A549 (cell line): Measurements from ENCODE around the gene TNFRSF11A. TPM values are rescaled to one million over a fixed set of nuclear protein-coding genes. Genes with fewer than 3 reads are reported as not detected.

Source experiments
- ATAC-seq, 2 experiments: fragments of 200-7000 bp in 1 of 2; fragments of >200 bp in 1 of 2; cut with Nextera tagmentation in 1 of 2; cut with Tn5 transposase in 1 of 2; 3 replicates each; pipeline versions ENCODE4 v1.8.0 to v1.9.1; 2018 to 2020; ENCODE audit warnings: mild to moderate bottlenecking in 1 of 2, moderate library complexity in 1 of 2
- CTCF ChIA-PET: fragments of 300-600 bp; sonication (Branson Sonifier 250); formaldehyde crosslinking; extraction: SDS; loops from one replicate; lab custom pipeline; 2021; ENCODE audit warnings: antibody characterized with exemption, inconsistent platforms; lab: Yijun Ruan, JAX
- POLR2A ChIA-PET: fragments of 350-600 bp; formaldehyde crosslinking; extraction: SDS; loops from one replicate; lab custom pipeline; 2021; ENCODE audit warnings: antibody characterized with exemption, inconsistent platforms; lab: Yijun Ruan, JAX
- DNase-seq, 2 experiments: peaks; one replicate each; pipeline versions ENCODE4 v3.0.0 to v3.0.0-alpha.2; 2011 to 2016; ENCODE audit warnings: low read depth in 1 of 2, low spot score in 1 of 2
- FAIRE-seq: peaks from 2 replicates; lab custom pipeline; 2011; peaks lifted over from hg19 to GRCh38; lab: Jason Lieb, UNC
- H3K27ac ChIP-seq, 2 experiments: fragments of >200 bp; sonication (Bioruptor Twin); formaldehyde crosslinking; 3 replicates each; pipeline ENCODE4 v1.5.1; 2016 to 2017
- H3K4me1 ChIP-seq: fragments of >200 bp; sonication (Bioruptor Twin); formaldehyde crosslinking; 3 replicates; pipeline ENCODE4 v1.6.1; 2016
- H3K4me2 ChIP-seq: fragments of >200 bp; sonication (Bioruptor Twin); formaldehyde crosslinking; 3 replicates; pipeline ENCODE4 v1.6.1; 2016
- H3K4me3 ChIP-seq: fragments of >200 bp; sonication (Bioruptor Twin); formaldehyde crosslinking; 3 replicates; pipeline ENCODE4 v1.5.1; 2016
- H3K9me3 ChIP-seq: fragments of >200 bp; sonication (Bioruptor Twin); formaldehyde crosslinking; 3 replicates; pipeline ENCODE4 v1.6.1; 2016
- CBX2 ChIP-seq: fragments of 200-600 bp; sonication (generic); IDR thresholded peaks from 2 replicates; pipeline ENCODE4 v1.6.1; 2016; ENCODE audit warnings: low read depth, mild to moderate bottlenecking, borderline replicate concordance
- CHD2 ChIP-seq: fragments of 150-350 bp; IDR thresholded peaks from 2 replicates; pipeline ENCODE4 v1.6.1; 2014; ENCODE audit warnings: low read length; ENCODE audit not compliant: partially characterized antibody
- EHMT2 ChIP-seq: fragments of 200-600 bp; sonication (generic); IDR thresholded peaks from 2 replicates; pipeline ENCODE4 v1.6.1; 2016; ENCODE audit warnings: antibody characterized with exemption, low read depth, mild to moderate bottlenecking, moderate library complexity
- EP300 ChIP-seq, 2 experiments: fragments of >200 bp; sonication (Bioruptor Twin); formaldehyde crosslinking; IDR thresholded peaks; 2 replicates in 1 of 2; 3 replicates in 1 of 2; pipeline ENCODE4 v1.6.1; 2016 to 2017
- FOSL2 ChIP-seq, 2 experiments: fragments of 450-650 bp in 1 of 2; fragments of >200 bp in 1 of 2; sonication (Bioruptor Twin) in 1 of 2; formaldehyde crosslinking; IDR thresholded peaks; 2 replicates each; pipeline versions ENCODE4 v1.5.0 to v1.6.1; 2016 to 2020; ENCODE audit warnings: mild to moderate bottlenecking in 1 of 2, moderate library complexity in 1 of 2
- FOXS1 ChIP-seq: fragments of 250-450 bp; sonication (Bioruptor Pico); IDR thresholded peaks from 2 replicates; pipeline ENCODE4 v1.5.0; 2020; ENCODE audit warnings: mild to moderate bottlenecking, moderate library complexity
- GATA3 ChIP-seq: IDR thresholded peaks from 2 replicates; pipeline ENCODE4 v1.6.1; 2012; ENCODE audit warnings: borderline replicate concordance
- HDAC2 ChIP-seq: fragments of 200-600 bp; sonication (generic); IDR thresholded peaks from 2 replicates; pipeline ENCODE4 v1.6.1; 2016
- HOXB13 ChIP-seq: fragments of 250-450 bp; sonication (Bioruptor Pico); IDR thresholded peaks from 2 replicates; pipeline ENCODE4 v1.5.0; 2020; ENCODE audit warnings: low read depth, mild to moderate bottlenecking, moderate library complexity
- JUN ChIP-seq, 2 experiments: fragments of >200 bp; sonication (Bioruptor Twin); formaldehyde crosslinking; IDR thresholded peaks; 2 replicates in 1 of 2; 3 replicates in 1 of 2; pipeline ENCODE4 v1.6.1; 2016 to 2017
- MYC ChIP-seq: IDR thresholded peaks from 2 replicates; pipeline ENCODE4 v1.6.1; 2012; ENCODE audit warnings: mild to moderate bottlenecking, inconsistent platforms, low read length, improper control_type of control experiment, borderline replicate concordance
- POLR2A ChIP-seq: IDR thresholded peaks from 2 replicates; pipeline ENCODE4 v1.6.1; 2012; ENCODE audit warnings: mild to moderate bottlenecking, low read length
- POLR2AphosphoS2 ChIP-seq: conservative IDR thresholded peaks from 2 replicates; pipeline ENCODE4 v1.6.1; 2012; ENCODE audit warnings: low read length, improper control_type of control experiment, inconsistent platforms
- RARB ChIP-seq: fragments of 250-450 bp; sonication (Bioruptor Pico); IDR thresholded peaks from 2 replicates; pipeline ENCODE4 v1.8.0; 2021; ENCODE audit warnings: mild to moderate bottlenecking, moderate library complexity
- SMC3 ChIP-seq: fragments of >200 bp; sonication (Bioruptor Twin); formaldehyde crosslinking; IDR thresholded peaks from 3 replicates; pipeline ENCODE4 v1.6.1; 2018; ENCODE audit warnings: inconsistent platforms
- ZC3H11A ChIP-seq: fragments of 450-650 bp; IDR thresholded peaks from 2 replicates; pipeline ENCODE4 v1.6.1; 2014; ENCODE audit warnings: antibody characterized with exemption, mild to moderate bottlenecking
- ZFP36 ChIP-seq: fragments of 450-650 bp; IDR thresholded peaks from 2 replicates; pipeline ENCODE4 v1.6.1; 2014; ENCODE audit warnings: borderline replicate concordance; ENCODE audit not compliant: partially characterized antibody
- WGBS: methylation state at CpG from one replicate; pipeline ENCODE4 v1.1.6; 2017; ENCODE audit errors: missing lambda C conversion rate; 5-methylcytosine and 5-hydroxymethylcytosine counted together
- polyA plus RNA-seq, 4 experiments: library from polyadenylated mRNA; depleted of rRNA in 3 of 4; stranded (reverse); fragments of >200 nt; fragmentation: RNase III in 1 of 4; extraction: RNeasy Plus Mini Kit Qiagen cat#74134 plus additional on column Dnase treatment in 1 of 4; gene quantifications; 2 replicates in 3 of 4; 3 replicates in 1 of 4; pipeline ENCODE4 v1.2.3, GENCODE V29; 2011 to 2017
- TF ChIP-seq, protein P1 (sequence below): fragments of >200 bp; sonication (Bioruptor Twin); formaldehyde crosslinking; IDR thresholded peaks from 2 replicates; pipeline ENCODE4 v1.6.1; 2016
- TF ChIP-seq, protein P2 (sequence below): IDR thresholded peaks from 2 replicates; pipeline ENCODE4 v1.6.1; 2012
- TF ChIP-seq, protein P3 (sequence below): IDR thresholded peaks from 2 replicates; pipeline ENCODE4 v1.6.1; 2012; ENCODE audit warnings: low read depth, borderline replicate concordance
- TF ChIP-seq, protein P4 (sequence below): fragments of 200-600 bp; sonication (generic); IDR thresholded peaks from 2 replicates; pipeline ENCODE4 v1.6.1; 2016; ENCODE audit warnings: antibody characterized with exemption, mild to moderate bottlenecking, moderate library complexity

TNFRSF11A gene
- polyA plus RNA-seq, 2 of the 4 experiments (the other 2 are of a cell fraction), result 1.9 to 4.0 TPM

DNA sequence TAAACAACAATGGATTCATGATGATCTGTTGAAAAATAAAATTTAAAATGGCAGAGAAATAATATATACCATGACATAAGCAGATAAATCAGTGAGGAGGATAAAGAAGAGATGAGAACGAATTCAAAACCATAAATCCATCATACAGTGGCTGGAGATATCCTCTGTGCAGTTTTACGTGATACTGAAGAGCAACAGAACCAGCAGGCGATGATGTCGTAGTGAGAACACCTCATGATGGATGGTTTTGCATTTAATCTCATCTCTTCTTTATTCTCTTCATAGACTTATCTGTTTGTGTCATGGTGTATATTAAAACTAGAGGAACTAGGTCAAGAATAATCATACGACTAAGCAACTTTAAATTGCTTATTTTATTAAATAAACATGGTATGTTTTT is 56.3 kb downstream of the TNFRSF11A start:
- no peak overlapping the region for H3K27ac ChIP-seq
- ChIA-PET CTCF (no interaction called here), POLR2A (no interaction called here)
- ATAC-seq (no peak), DNase-seq (no peak), FAIRE-seq (no peak)
- 84% methylated on average over 5 of the region's 5 CpGs for WGBS
- H3K4me2 ChIP-seq, result no peak overlapping the region
- no peak overlapping the region for H3K4me3 ChIP-seq
- no peaks in the 10 kb centered on the region for H3K9me3 ChIP-seq
- TF ChIP-seq JUN (IDR thresholded peaks at IDR 0.05), result no peak
- no peak for TF ChIP-seq ZFP36
- no peak for TF ChIP-seq RARB (CRISPR knock-in tag)
- TF ChIP-seq FOSL2 (IDR thresholded peaks at IDR 0.05), result no peak
- no peak for TF ChIP-seq FOSL2 (CRISPR knock-in tag; IDR thresholded peaks at IDR 0.05)
- H3K4me1 ChIP-seq, result peaks cover 8% of the 10 kb centered on the region; the same call in 1 of the 3 replicates

DNA sequence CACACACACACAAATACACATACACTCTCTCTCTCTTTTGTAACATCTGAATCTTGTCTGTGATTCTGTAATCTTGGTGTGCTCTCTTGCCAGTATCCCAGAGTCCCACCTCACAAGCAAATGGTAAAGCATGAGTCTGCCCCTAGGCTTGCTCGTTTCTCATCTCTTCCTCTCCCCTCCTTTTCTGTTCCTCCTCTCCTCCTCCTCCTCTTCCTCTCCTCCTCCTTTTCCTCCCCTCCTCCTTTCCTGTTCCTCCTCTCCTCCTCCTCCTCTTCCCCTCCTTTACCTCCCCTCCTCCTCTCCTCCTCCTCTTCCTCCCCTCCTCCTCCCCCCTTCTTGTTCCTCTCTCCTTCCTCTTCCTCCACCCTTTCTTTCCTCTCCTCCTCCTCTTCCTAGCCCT is 59.0 kb downstream of the TNFRSF11A start:
- CTCF ChIA-PET, result interaction anchor here (1.1 kb wide), 1 partner anchor 200 kb away, joined by 3 read pairs; no protein-coding TSS in a partner anchor
- TF ChIP-seq, protein P1, sequence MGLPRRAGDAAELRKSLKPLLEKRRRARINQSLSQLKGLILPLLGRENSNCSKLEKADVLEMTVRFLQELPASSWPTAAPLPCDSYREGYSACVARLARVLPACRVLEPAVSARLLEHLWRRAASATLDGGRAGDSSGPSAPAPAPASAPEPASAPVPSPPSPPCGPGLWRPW, result no peak
- WGBS, result 23% methylated on average over 1 of the region's 1 CpG
- no peak for FAIRE-seq
- no peak for DNase-seq
- POLR2A ChIA-PET, result no interaction called here
- no peak for ATAC-seq
- Histone ChIP-seq H3K27ac (peak overlapping the region; percentile 74 to 94), H3K4me2 (peak overlapping the region; percentile 78), H3K4me1 (peaks cover 18% of the 10 kb centered on the region), H3K4me3 (peak overlapping the region; percentile 51; the same call in 2 of the 3 replicates), H3K9me3 (no peaks in the 10 kb centered on the region)

DNA sequence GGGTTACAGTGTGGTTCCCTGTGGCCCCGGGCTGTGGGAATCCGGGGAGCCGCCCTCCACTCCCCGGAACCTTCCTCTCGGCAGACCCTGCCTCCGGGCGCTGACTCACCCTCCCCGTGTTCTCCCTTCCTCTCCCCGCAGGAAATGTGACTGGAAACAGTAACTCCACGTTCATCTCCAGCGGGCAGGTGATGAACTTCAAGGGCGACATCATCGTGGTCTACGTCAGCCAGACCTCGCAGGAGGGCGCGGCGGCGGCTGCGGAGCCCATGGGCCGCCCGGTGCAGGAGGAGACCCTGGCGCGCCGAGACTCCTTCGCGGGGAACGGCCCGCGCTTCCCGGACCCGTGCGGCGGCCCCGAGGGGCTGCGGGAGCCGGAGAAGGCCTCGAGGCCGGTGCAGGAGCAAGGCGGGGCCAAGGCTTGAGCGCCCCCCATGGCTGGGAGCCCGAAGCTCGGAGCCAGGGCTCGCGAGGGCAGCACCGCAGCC is 59.5 kb downstream of the TNFRSF11A start:
- Histone ChIP-seq H3K4me1 (peaks cover 24% of the 10 kb centered on the region), H3K4me3 (peak overlapping the region; percentile 51), H3K27ac (peak overlapping the region; percentile 74 to 94), H3K9me3 (no peaks in the 10 kb centered on the region)
- ATAC-seq (peak; percentile 69 to 81), DNase-seq (peak; percentile 21 to 25)
- TF ChIP-seq EHMT2 (no peak), GATA3 (no peak), FOXS1 (CRISPR knock-in tag) (no peak), MYC (no peak), EP300 (IDR thresholded peaks at IDR 0.05) (no peak), FOSL2 (IDR thresholded peaks at IDR 0.05) (no peak), FOSL2 (CRISPR knock-in tag; IDR thresholded peaks at IDR 0.05) (peak; percentile 47)
- TF ChIP-seq, protein P2, sequence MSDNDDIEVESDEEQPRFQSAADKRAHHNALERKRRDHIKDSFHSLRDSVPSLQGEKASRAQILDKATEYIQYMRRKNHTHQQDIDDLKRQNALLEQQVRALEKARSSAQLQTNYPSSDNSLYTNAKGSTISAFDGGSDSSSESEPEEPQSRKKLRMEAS, result 0 out of 2 replicates have a peak, but pooled peaks have one; percentile 40
- TF ChIP-seq, protein P3, sequence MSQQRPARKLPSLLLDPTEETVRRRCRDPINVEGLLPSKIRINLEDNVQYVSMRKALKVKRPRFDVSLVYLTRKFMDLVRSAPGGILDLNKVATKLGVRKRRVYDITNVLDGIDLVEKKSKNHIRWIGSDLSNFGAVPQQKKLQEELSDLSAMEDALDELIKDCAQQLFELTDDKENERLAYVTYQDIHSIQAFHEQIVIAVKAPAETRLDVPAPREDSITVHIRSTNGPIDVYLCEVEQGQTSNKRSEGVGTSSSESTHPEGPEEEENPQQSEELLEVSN, result no peak
- TF ChIP-seq, all 56 proteins: peak for 2
- ChIA-PET CTCF (interaction anchor here (0.6 to 1.2 kb wide), 3 partner anchors 17 to 41 kb away, joined by 3 to 4 read pairs (median 4); no protein-coding TSS in a partner anchor), POLR2A (interaction anchor here (0.7 to 1.1 kb wide), 2 partner anchors 36 to 55 kb away, joined by 3 read pairs; no protein-coding TSS in a partner anchor)
- H3K4me2 ChIP-seq, result peak overlapping the region; percentile 78
- WGBS, result 46% methylated on average over 18 of the region's 46 CpGs
- FAIRE-seq, result no peak

DNA sequence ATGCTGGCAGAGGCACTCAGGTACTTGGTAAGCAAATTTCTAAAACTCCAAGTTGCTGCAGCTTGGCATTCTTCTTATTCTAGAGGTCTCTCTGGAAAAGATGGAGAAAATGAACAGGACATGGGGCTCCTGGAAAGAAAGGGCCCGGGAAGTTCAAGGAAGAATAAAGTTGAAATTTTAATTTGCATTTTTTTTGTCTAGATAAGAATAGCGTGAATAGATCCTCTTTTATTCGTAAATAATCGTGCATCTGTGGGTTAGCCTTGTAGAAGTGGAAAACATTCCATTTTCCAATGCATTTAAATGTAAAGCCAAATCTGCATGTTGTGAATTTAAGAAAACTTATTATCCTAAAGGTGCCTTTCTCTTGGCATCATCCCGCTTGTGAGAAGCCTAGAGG is 61.0 kb downstream of the TNFRSF11A start:
- Histone ChIP-seq H3K27ac (no peak overlapping the region), H3K4me2 (no peak overlapping the region), H3K4me1 (peaks cover 26% of the 10 kb centered on the region), H3K4me3 (no peak overlapping the region), H3K9me3 (no peaks in the 10 kb centered on the region)
- CTCF ChIA-PET, result interaction anchor here (0.6 kb wide), 1 partner anchor 19 kb away, joined by 3 read pairs; no protein-coding TSS in a partner anchor
- ATAC-seq (no peak), DNase-seq (no peak), FAIRE-seq (no peak)
- 92% methylated on average over 5 of the region's 5 CpGs for WGBS
- POLR2A ChIA-PET, result interaction anchor here (0.7 to 1.1 kb wide), 2 partner anchors 56 to 981 kb away, joined by 3 read pairs; partner anchors contain the start of gene KDSR
- TF ChIP-seq, protein P3, result no peak
- TF ChIP-seq, protein P1, result no peak
- TF ChIP-seq HDAC2 (no peak), GATA3 (no peak), POLR2A (no peak), CHD2 (no peak), ZC3H11A (no peak), POLR2AphosphoS2 (no peak), HOXB13 (CRISPR knock-in tag) (no peak), SMC3 (no peak), RARB (CRISPR knock-in tag) (no peak), CBX2 (no peak)
- TF ChIP-seq, protein P4, sequence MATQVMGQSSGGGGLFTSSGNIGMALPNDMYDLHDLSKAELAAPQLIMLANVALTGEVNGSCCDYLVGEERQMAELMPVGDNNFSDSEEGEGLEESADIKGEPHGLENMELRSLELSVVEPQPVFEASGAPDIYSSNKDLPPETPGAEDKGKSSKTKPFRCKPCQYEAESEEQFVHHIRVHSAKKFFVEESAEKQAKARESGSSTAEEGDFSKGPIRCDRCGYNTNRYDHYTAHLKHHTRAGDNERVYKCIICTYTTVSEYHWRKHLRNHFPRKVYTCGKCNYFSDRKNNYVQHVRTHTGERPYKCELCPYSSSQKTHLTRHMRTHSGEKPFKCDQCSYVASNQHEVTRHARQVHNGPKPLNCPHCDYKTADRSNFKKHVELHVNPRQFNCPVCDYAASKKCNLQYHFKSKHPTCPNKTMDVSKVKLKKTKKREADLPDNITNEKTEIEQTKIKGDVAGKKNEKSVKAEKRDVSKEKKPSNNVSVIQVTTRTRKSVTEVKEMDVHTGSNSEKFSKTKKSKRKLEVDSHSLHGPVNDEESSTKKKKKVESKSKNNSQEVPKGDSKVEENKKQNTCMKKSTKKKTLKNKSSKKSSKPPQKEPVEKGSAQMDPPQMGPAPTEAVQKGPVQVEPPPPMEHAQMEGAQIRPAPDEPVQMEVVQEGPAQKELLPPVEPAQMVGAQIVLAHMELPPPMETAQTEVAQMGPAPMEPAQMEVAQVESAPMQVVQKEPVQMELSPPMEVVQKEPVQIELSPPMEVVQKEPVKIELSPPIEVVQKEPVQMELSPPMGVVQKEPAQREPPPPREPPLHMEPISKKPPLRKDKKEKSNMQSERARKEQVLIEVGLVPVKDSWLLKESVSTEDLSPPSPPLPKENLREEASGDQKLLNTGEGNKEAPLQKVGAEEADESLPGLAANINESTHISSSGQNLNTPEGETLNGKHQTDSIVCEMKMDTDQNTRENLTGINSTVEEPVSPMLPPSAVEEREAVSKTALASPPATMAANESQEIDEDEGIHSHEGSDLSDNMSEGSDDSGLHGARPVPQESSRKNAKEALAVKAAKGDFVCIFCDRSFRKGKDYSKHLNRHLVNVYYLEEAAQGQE, result no peak
